HEK293T (cell line): ENCODE results near the gene PDZD7.

Experiments
- ARNT ChIP-seq: fragments of 450-650 bp; IDR thresholded peaks from 2 replicates; pipeline ENCODE4 v1.6.1; 2017; ENCODE audit warnings: mild to moderate bottlenecking
- BHLHE40 ChIP-seq: fragments of 450-650 bp; IDR thresholded peaks from 2 replicates; pipeline ENCODE4 v1.6.1; 2016; ENCODE audit warnings: mild to moderate bottlenecking, moderate library complexity, borderline replicate concordance
- CTBP1 ChIP-seq: fragments of 450-650 bp; IDR thresholded peaks from 2 replicates; pipeline ENCODE4 v1.6.1; 2016; ENCODE audit warnings: borderline replicate concordance
- FOXM1 ChIP-seq: fragments of 450-650 bp; IDR thresholded peaks from 2 replicates; pipeline ENCODE4 v1.6.1; 2017; ENCODE audit warnings: mild to moderate bottlenecking, borderline replicate concordance
- L3MBTL2 ChIP-seq: fragments of 450-650 bp; conservative IDR thresholded peaks from 2 replicates; pipeline ENCODE4 v1.6.1; 2016; ENCODE audit warnings: mild to moderate bottlenecking
- SP1 ChIP-seq: fragments of 450-650 bp; IDR thresholded peaks from 2 replicates; pipeline ENCODE4 v1.6.1; 2017
- SUZ12 ChIP-seq: fragments of 450-650 bp; IDR thresholded peaks from 2 replicates; pipeline ENCODE4 v1.6.1; 2016; ENCODE audit warnings: mild to moderate bottlenecking
- TARDBP ChIP-seq: fragments of 450-650 bp; IDR thresholded peaks from 2 replicates; pipeline ENCODE4 v1.6.1; 2016
- ZNF384 ChIP-seq: fragments of 450-650 bp; IDR thresholded peaks from 2 replicates; pipeline ENCODE4 v1.6.1; 2016

DNA sequence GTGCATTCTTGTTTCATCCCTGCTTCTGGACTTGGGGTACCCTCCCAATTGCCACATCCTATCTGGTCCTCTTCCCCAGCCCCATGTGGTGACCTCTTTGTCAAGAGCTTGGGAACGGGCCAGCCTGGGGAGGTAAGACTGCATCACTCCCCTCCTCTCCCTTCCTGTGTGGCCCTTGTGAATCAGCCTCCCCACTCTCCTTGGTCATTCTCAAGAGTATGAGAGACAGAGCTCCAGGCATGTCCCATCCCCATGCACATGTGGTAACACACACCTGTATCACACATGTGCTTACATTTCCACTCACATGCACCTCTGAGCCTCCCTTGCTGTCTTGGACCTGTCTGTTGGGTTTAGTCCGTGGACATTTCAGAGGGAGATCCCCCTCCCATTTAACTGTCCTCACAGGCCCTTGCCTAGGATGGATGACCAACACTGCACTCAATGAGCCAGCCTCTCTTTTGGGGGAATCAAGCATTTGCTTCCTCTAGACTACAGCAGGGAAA is 46.2 kb downstream of the PDZD7 start:
- TF ChIP-seq L3MBTL2: no peak
- no peak for TF ChIP-seq ZNF384
- TF ChIP-seq BHLHE40: no peak
- no peak for TF ChIP-seq CTBP1
- TF ChIP-seq SP1: no peak
- no peak for TF ChIP-seq FOXM1
- no peak for TF ChIP-seq TARDBP
- TF ChIP-seq SUZ12: no peak
- TF ChIP-seq ARNT: no peak
